HFFc6 (cell line): ENCODE data around the gene TJP3. TPM values are rescaled to one million over a fixed set of nuclear protein-coding genes. Genes with fewer than 3 reads are reported as not detected.

Source experiments
- DNase-seq: peaks from one replicate; pipeline ENCODE4 v3.0.0-alpha.2; 2018
- H3K27ac Mint-ChIP-seq: 2 replicates; pipeline ENCODE4 v1.8.0; 2020; ENCODE audit warnings: mild to moderate bottlenecking, mixed read lengths
- H3K27me3 Mint-ChIP-seq: 2 replicates; pipeline ENCODE4 v1.8.0; 2021; ENCODE audit warnings: mild to moderate bottlenecking, moderate library complexity, mixed read lengths; ENCODE audit not compliant: insufficient read depth
- H3K36me3 Mint-ChIP-seq: 2 replicates; pipeline ENCODE4 v1.8.0; 2021; ENCODE audit warnings: low read depth, mixed read lengths
- H3K4me1 Mint-ChIP-seq: 2 replicates; pipeline ENCODE4 v1.8.0; 2020; ENCODE audit warnings: low read depth, mixed read lengths
- H3K4me3 Mint-ChIP-seq: 2 replicates; pipeline ENCODE4 v1.8.0; 2020; ENCODE audit warnings: mild to moderate bottlenecking, moderate library complexity, mixed read lengths
- H3K9me3 Mint-ChIP-seq: 2 replicates; pipeline ENCODE4 v1.8.0; 2020; ENCODE audit warnings: mild to moderate bottlenecking, mixed read lengths
- total RNA-seq, 6 experiments: library from RNA; stranded (reverse); fragmentation: NEBNext Ultra II Directional; extraction: Animal tissue kit (Norgen Biotek cat#: 25700); gene quantifications; 2 replicates in 1 of 6; 3 replicates in 5 of 6; pipeline ENCODE4 v1.2.3, GENCODE V29; 2021
- TF ChIP-seq, protein P1 (sequence below): fragments of 200-600 bp; sonication (generic); IDR thresholded peaks from 2 replicates; pipeline ENCODE4 v1.5.0; 2021; ENCODE audit warnings: antibody characterized with exemption, mild to moderate bottlenecking

TJP3 gene
- total RNA-seq, 6 experiments from 2014 or later: not detected

- TF ChIP-seq, protein P1, sequence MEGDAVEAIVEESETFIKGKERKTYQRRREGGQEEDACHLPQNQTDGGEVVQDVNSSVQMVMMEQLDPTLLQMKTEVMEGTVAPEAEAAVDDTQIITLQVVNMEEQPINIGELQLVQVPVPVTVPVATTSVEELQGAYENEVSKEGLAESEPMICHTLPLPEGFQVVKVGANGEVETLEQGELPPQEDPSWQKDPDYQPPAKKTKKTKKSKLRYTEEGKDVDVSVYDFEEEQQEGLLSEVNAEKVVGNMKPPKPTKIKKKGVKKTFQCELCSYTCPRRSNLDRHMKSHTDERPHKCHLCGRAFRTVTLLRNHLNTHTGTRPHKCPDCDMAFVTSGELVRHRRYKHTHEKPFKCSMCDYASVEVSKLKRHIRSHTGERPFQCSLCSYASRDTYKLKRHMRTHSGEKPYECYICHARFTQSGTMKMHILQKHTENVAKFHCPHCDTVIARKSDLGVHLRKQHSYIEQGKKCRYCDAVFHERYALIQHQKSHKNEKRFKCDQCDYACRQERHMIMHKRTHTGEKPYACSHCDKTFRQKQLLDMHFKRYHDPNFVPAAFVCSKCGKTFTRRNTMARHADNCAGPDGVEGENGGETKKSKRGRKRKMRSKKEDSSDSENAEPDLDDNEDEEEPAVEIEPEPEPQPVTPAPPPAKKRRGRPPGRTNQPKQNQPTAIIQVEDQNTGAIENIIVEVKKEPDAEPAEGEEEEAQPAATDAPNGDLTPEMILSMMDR: no peak
- H3K4me1 Mint-ChIP-seq: peaks cover 15% of the 10 kb centered on the region; the same call in 1 of the 2 replicates
- H3K9me3 Mint-ChIP-seq: peaks cover 11% of the 10 kb centered on the region
- peaks cover 2% of the 10 kb centered on the region for H3K27me3 Mint-ChIP-seq
- no peak overlapping the region for H3K27ac Mint-ChIP-seq
- H3K36me3 Mint-ChIP-seq: peaks cover 20% of the 10 kb centered on the region
- DNase-seq: no peak
- no peak overlapping the region for H3K4me3 Mint-ChIP-seq
Observed at GRCh38 chr19:3680939-3681338, 27.2 kb upstream of the TJP3 start.

- no peak overlapping the region for H3K27ac Mint-ChIP-seq
Observed at GRCh38 chr19:3682286-3682685, 25.9 kb upstream of the TJP3 start.

GRCh38 chr19:3682741-3683404 is 25.3 kb upstream of the TJP3 start:
- no peak for DNase-seq
- Mint-ChIP-seq H3K27me3 (peaks cover 2% of the 10 kb centered on the region; the same call in 1 of the 2 replicates), H3K4me1 (peaks cover 15% of the 10 kb centered on the region), H3K27ac (peak overlapping the region; percentile 74; the same call in 1 of the 2 replicates), H3K4me3 (no peak overlapping the region), H3K36me3 (peaks cover 20% of the 10 kb centered on the region), H3K9me3 (peaks cover 11% of the 10 kb centered on the region)
- TF ChIP-seq, protein P1: no peak

More at GRCh38 chr19:3682286-3682685, 25.9 kb upstream of the TJP3 start:
- TF ChIP-seq, protein P1: no peak
- peaks cover 2% of the 10 kb centered on the region for H3K27me3 Mint-ChIP-seq
- DNase-seq: no peak
- peaks cover 20% of the 10 kb centered on the region for H3K36me3 Mint-ChIP-seq
- peaks cover 11% of the 10 kb centered on the region for H3K9me3 Mint-ChIP-seq
- H3K4me3 Mint-ChIP-seq: no peak overlapping the region
- peaks cover 15% of the 10 kb centered on the region for H3K4me1 Mint-ChIP-seq

GRCh38 chr19:3683405-3684053 is 24.7 kb upstream of the TJP3 start:
- TF ChIP-seq, protein P1: no peak
- peak overlapping the region; percentile 79; the same call in 1 of the 2 replicates for H3K27ac Mint-ChIP-seq
- H3K9me3 Mint-ChIP-seq: peaks cover 11% of the 10 kb centered on the region
- DNase-seq: no peak
- peaks cover 15% of the 10 kb centered on the region for H3K4me1 Mint-ChIP-seq
- H3K4me3 Mint-ChIP-seq: peak overlapping the region; percentile 36
- H3K36me3 Mint-ChIP-seq: peaks cover 20% of the 10 kb centered on the region
- peaks cover 2% of the 10 kb centered on the region; the same call in 1 of the 2 replicates for H3K27me3 Mint-ChIP-seq

DNA sequence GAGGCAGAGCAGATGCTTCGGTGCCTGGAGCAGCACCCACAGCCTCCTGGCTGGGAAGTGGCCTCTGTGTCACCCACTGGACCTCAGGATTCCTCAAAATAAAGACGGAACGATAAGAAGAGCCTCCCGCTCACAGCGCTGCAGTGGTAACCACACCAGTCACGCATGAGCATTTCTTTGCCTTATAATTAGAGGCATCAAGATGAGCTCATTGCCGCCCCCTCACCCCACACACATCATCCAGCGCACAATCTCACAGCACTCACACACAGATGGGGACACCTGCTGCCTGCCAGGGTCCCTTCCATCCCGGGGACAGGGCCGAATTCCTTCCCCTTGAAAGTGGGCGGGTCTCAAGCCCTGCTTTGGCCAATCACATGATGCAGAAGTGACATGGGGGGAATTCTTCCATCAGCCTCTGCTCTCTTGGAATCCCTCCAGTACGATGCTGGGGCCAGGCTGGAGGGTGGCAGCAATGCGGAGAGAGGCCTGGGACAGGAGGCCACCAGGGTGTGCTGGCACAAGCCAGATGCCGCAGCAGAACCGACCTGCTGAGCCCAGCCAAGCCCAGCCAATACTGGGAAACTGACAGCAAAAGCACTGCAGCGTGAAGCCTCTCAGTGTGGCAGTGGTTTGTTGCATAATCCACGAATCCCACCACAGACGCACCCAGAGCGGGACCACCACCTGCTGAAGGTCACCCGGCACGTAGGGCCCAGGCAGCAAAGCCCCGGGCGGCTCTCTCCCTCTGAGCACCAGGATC is 23.9 kb upstream of the TJP3 start:
- H3K4me3 Mint-ChIP-seq: peak overlapping the region; percentile 36; the same call in 1 of the 2 replicates
- peak overlapping the region; percentile 79; the same call in 1 of the 2 replicates for H3K27ac Mint-ChIP-seq
- H3K36me3 Mint-ChIP-seq: peaks cover 20% of the 10 kb centered on the region
- H3K9me3 Mint-ChIP-seq: peaks cover 11% of the 10 kb centered on the region
- TF ChIP-seq, protein P1: no peak
- DNase-seq: peak; percentile 32
- H3K27me3 Mint-ChIP-seq: peaks cover 2% of the 10 kb centered on the region; the same call in 1 of the 2 replicates
- H3K4me1 Mint-ChIP-seq: peaks cover 15% of the 10 kb centered on the region
